ENCODE data around the gene EML5.
"Not testable (repeated sequence)": the region's sequence is repeated elsewhere in the genome, so short reads cannot be mapped to it uniquely, and the experiment has no call there.

EML5 gene

GRCh38 chr14:88792473-88793258 is at the start of gene EML5:
TSS of gene EML5 (minus strand) at chr14:88792953. CDS start at chr14:88792503, 450 bp downstream.
- peak; percentile 68 for DNase-seq (ENCODE audit: low read depth, low spot score)

- DNase-seq (ENCODE audit: low read depth, low spot score) = no peak
Observed at GRCh38 chr14:88842414-88842813, 49.7 kb upstream of the EML5 start.

GRCh38 chr14:88841741-88842140 is 49.0 kb upstream of the EML5 start:
- DNase-seq (ENCODE audit: low read depth, low spot score) = no peak

GRCh38 chr14:88840926-88841325 is 48.2 kb upstream of the EML5 start:
- no peak for DNase-seq (ENCODE audit: low read depth, low spot score)

- no peak for DNase-seq (ENCODE audit: low read depth, low spot score)
Observed at GRCh38 chr14:88838015-88838414, 45.3 kb upstream of the EML5 start.

GRCh38 chr14:88837495-88837894 is 44.7 kb upstream of the EML5 start:
- no peak for DNase-seq (ENCODE audit: low read depth, low spot score)

GRCh38 chr14:88835661-88836060 is 42.9 kb upstream of the EML5 start:
- no peak for DNase-seq (ENCODE audit: low read depth, low spot score)

- DNase-seq (ENCODE audit: low read depth, low spot score) = no peak
Observed at GRCh38 chr14:88834883-88835431, 42.2 kb upstream of the EML5 start.

- no peak for DNase-seq (ENCODE audit: low read depth, low spot score)
Observed at GRCh38 chr14:88831284-88831683, 38.5 kb upstream of the EML5 start.

GRCh38 chr14:88829685-88830302 is 37.0 kb upstream of the EML5 start:
- DNase-seq (ENCODE audit: low read depth, low spot score) = no peak

GRCh38 chr14:88829188-88829587 is 36.4 kb upstream of the EML5 start:
- DNase-seq (ENCODE audit: low read depth, low spot score) = no peak

GRCh38 chr14:88825503-88825902 is 32.8 kb upstream of the EML5 start:
- no peak for DNase-seq (ENCODE audit: low read depth, low spot score)

- DNase-seq (ENCODE audit: low read depth, low spot score) = no peak
Observed at GRCh38 chr14:88825078-88825458, 32.3 kb upstream of the EML5 start.

GRCh38 chr14:88824314-88825077 is 31.7 kb upstream of the EML5 start, which contains the start of gene TTC8:
TSS of gene TTC8 (plus strand) at chr14:88824651. CDS start at chr14:88824708, 57 bp downstream.
- DNase-seq (ENCODE audit: low read depth, low spot score) = peak; percentile 97

- DNase-seq (ENCODE audit: low read depth, low spot score) = no peak
Observed at GRCh38 chr14:88823968-88824313, 31.2 kb upstream of the EML5 start.

GRCh38 chr14:88821888-88822287 is 29.1 kb upstream of the EML5 start:
- DNase-seq (ENCODE audit: low read depth, low spot score) = no peak

GRCh38 chr14:88821378-88821777 is 28.6 kb upstream of the EML5 start:
- no peak for DNase-seq (ENCODE audit: low read depth, low spot score)

- DNase-seq (ENCODE audit: low read depth, low spot score) = not testable (repeated sequence)
Observed at GRCh38 chr14:88819674-88820073, 26.9 kb upstream of the EML5 start.

- no peak for DNase-seq (ENCODE audit: low read depth, low spot score)
Observed at GRCh38 chr14:88818018-88818417, 25.3 kb upstream of the EML5 start.

GRCh38 chr14:88815980-88816379 is 23.2 kb upstream of the EML5 start:
- DNase-seq (ENCODE audit: low read depth, low spot score) = no peak

GRCh38 chr14:88808359-88808758 is 15.6 kb upstream of the EML5 start:
- DNase-seq (ENCODE audit: low read depth, low spot score) = no peak

GRCh38 chr14:88804477-88804876 is 11.7 kb upstream of the EML5 start:
- DNase-seq (ENCODE audit: low read depth, low spot score) = no peak
